Stimulated activated CD4-positive, alpha-beta T cell treated with anti-CD3 and anti-CD28 coated beads, TNF-alpha, amount 100 ng/mL, for 24 hours (primary cell): ENCODE results near the gene TIAM1.

ENCODE experiments used
- DNase-seq, 3 experiments: peaks; one replicate each; pipeline ENCODE4 v3.0.0-alpha.2; 2020; ENCODE audit warnings: low read depth in 3 of 3

TIAM1 gene

DNA sequence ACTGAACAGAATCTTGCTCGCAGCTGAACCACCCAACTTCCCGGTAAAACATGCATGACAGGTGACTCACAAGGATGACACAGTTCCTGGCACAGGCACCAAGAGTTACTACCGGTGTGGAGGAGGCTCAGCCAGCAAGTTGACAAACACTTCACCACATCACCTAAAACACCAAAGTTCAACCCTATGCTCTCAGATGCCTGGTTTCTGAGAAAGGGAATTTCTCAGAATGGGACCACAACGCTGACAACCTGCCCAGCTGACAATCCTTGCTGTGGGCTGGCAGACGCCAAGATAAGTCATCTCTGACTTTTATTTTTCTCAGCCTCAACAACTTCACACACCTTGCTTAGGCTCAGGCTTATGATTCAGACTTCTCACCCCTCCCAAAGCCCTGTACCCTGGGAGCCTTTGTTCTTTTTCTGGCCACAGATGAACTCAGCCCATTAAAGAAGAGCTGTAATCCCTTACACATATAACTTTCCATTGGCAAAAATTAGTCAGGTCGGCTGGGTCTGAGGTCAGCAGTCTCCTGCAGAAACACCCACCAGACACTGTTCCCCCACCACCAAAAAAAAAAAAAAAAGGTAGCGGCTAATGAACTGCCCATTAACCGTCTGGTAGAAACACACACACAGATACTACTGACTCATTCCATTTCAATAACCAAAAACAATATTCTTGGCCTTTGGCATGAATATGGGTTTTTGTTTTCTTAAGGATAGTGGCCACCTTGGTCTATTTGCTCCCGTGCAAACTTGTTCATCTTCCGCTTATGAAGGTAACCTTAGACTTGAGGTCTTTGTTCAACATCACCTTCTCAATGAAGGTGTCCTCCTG, 10.8 kb upstream of the TIAM1 start:
- peak; percentile 58 to 77 (median 71) for DNase-seq

DNA sequence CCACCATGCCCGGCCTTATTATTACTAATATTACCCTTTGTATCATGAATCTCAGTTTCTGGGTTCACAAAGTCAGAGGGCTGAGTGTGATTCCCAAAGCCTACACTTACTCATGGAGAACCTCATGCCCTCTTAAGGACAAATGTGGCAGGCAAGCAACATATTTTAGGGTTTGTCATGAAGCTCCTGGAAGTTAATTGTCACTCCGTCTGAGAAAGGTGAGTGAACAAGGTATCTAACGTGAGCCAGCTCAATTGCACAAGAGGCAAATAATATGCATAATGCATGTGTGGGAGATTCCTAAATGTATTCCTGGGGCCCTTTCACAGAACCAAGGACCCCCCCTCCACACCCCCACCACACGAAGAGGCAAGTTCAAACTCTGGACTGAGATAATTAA, 10.1 kb upstream of the TIAM1 start:
- no peak for DNase-seq

DNA sequence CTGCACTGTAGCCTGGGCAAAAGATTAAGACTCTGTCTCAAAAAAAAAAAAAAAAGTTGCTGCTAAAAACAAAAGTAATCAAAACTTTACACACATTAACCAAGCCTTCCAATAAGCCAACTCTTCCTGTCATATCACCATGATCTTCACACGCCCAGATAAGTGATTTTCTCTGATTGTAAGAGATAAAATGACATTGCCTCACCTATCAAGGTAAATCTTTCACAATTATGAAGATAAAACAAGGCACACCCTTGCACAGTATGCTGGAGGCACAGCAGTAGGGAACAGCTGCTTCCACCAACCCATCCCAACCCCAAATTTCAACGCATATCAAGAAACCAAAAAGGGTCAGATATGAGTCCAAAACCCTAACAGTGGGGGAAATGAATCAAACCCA, 8.8 kb upstream of the TIAM1 start:
- DNase-seq = no peak

DNA sequence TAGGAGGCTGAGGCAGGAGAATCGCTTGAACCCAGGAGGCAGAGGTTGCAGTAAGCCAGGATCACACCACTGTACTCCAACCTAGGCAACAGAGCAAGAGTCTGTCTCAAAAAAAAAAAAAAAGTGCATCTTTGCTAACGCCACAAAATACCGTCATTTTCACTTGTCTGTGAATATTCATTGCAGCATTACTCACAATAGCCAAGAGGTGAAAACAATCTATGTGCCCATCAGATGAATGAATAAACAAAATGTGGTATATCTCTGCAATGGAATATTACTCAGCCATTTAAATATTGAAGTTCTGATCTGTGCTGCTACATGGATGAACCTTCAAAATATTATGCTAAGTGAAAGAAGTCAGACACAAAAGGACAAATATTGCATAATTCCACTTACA, 7.9 kb upstream of the TIAM1 start:
- DNase-seq = no peak

DNA sequence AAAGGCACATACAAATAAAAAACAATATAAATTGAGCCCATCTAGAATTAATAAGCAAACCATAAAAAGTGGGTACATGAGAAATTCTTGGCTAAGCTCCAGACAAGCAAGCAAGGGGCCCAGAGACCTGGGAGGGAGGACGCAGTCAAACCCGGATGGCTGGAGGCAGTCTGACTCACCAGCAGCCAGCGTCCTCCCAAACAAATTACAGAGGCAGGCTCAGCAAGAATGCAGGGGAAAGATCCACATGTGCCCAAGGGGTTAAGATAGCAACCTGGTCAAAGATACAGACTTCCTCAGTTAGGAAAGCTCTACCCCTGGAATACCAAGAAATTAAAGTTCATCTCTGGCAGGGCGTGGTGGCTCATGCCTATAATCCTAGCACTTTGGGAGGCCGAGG, 7.4 kb upstream of the TIAM1 start:
- DNase-seq = no peak

DNA sequence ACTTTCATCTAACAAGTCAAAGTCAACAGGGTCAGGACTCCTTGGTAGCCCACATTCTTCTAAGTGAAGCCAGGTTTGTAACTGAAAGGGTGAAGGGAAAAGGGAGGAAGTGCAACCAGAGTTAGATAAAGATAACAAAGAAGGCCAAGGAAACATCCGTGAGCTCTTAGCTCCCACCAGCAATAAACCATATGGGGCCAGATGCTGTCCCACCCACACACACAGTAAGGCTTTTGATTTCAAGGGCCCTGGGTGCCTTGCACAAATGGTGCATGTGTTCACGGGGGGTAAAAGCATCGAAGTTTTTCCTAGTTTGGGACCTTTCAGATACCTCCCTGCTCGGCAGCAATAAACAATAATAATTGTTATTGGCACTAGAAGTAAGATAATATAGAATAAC, 5.1 kb upstream of the TIAM1 start:
- no peak for DNase-seq

DNA sequence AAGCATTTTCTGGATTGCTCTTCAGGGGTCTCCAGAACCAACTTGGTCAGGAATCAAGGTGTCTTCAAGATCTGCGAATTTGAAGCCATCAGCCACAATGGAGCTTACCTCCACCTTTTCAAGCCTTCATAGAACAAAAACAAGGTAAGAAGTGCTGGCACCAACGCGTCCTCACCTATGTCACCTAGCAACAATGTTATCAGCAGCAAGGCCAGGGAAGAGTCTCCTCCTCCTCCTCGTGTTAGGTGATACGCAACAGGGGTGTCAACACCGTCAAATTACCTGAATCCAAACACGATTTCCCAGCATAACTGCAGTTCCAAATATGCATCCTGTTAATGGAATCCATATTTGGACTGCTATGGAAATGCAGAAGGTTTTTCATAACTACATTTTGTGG, 4.1 kb upstream of the TIAM1 start:
- DNase-seq = no peak

DNA sequence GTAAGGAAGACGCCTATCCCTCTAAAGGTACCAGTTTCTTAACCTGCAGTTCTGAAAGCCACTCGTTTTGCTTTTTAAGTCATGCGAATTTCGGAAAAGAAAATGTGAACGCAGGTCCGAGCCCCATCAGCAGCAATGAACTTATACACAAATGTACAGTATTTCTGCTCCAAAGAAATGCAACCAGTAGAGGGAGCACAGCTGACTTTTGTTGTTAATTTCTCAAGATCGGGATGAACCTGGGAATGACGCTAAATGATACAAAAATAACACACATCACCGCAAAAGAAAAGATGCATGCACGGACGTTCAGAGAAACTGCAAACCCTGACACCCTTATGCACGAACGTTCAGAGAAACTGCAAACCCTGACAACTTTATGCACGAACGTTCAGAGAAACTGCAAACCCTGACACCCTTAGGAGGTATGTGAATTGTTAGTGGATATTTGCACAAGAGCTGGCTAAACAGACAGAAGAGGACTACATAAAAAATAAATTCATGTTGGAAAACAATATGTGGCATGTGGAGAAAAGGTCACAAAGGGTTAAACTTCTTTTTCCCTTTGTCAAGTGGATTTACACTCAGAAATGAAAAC, 3.5 kb upstream of the TIAM1 start:
- DNase-seq = no peak

DNA sequence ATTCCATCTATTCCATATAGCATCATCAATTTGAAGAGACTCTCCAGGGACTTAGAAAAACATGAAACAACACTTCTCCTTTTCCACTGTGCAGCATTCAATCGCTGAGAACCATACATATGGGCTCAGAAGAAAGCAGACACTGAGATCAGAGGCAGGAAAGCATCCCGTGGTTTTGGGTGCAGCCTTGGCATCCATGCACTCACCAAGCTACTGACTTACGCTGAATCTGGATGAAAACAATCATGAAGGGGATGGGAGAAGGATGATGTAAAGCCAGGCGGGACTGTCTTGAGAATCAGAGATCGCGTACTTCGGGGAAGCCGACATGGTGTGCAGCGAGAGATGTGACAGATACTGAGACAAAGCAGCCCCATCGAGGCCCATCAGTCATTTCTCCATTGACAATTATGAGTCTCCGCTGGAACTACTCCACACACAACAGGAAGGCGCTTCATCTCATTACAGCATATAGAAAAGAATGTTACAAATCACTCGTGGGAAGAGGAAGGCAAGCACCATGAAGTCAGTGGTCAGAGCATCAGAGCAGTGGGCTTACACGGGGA, 2.3 kb upstream of the TIAM1 start:
- no peak for DNase-seq

DNA sequence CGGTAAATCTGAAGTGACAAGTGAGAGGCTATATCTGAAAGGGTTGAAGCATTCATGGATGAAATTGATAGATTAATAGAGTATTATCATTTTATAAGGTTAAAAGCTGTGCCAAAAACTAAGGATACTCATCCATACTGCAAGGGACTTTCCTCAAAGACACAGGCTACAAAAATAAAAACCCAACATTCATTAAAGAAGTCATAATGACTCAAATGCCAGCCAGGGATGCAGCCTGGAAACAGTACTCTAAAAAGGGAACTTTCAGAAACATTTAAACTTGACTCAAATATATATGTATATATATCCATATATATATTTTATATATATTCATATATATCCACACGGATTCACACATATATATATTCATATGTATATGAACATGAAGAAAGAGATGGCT, 1.1 kb upstream of the TIAM1 start:
- DNase-seq = no peak

DNA sequence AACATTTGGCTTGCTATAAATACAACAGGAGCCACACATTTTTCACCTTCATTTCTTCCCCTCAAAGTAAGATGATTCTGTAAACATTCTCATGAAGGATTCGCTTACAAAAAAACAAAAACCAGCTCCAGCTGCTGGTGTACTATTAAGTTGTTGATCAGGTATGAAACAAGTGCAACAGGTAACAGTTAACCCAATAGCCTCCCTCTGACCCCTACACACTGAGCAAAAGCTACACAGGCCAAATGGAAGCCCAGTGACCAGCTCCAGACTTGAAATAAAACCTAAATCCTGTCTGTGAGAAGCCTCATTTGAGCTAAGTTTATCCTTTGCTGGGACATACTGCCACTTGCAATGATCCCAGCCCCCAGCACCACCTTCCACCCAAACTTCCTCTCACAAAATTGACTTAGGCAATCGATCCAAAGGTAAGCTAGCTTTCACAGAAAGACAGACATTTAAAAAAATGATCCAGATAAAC, 991 bp downstream of the TIAM1 start:
- no peak for DNase-seq

DNA sequence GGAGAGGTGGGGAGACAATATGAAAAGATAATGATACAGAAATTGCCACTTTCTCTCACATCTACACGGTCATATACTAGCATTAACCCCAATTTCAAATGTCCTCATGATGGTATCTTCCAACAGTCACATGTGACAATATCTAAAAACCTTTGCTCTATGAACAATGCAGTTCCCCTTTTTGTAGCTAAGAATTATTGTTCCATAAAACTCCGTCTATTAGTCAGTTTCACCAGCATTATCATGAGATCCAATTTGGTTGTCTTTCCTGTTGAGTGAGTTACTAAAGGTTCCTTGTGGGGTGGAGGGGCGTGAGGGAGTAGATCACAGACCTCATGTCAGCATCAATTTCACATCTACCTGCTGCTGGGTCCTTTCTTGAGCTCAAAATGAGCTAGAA, 1.7 kb downstream of the TIAM1 start:
- no peak for DNase-seq

DNA sequence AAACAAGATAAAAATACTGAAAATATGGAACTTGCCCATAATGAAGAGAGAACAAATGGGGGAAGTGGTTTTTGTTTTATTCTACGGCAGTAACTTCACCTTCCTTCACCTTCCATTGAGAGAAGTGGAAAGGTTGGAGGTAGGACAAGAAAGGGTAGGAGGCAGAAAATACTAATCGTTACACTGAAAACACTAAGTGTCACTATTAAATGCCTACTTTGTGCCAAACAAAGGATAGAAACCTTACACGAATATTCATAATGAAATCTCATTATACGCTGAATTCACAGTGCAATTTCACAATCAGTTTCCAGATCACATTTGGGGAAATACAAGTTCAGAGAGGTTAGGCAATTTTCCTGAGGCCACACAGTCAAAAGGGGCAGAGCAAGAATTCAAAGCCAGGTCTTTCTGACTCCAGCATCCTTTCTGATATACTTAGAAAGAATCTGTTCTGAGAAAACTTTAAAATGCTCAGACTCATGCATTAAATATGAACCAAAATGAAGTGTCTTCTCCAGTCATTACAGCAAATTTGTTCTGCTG, 3.0 kb downstream of the TIAM1 start:
- no peak for DNase-seq

DNA sequence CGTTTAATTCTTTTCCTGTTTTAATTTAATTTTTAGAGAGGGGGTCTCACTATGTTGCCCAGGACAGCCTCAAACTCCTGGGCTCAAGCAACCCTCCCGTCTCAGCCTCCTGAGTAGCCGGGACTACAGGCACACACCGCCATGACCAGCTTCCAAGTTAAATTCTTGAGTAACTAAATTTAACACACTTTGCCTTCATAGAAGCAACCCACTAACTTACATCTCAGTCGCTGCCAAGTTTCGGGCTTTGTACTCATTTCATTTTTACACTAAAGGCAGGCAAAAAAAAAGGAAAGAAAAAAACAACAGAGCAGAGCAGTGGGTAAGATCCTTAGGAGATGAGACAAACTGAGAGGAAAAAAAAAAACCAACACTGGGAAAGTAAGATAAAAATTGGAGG, 3.5 kb downstream of the TIAM1 start:
- DNase-seq = no peak

DNA sequence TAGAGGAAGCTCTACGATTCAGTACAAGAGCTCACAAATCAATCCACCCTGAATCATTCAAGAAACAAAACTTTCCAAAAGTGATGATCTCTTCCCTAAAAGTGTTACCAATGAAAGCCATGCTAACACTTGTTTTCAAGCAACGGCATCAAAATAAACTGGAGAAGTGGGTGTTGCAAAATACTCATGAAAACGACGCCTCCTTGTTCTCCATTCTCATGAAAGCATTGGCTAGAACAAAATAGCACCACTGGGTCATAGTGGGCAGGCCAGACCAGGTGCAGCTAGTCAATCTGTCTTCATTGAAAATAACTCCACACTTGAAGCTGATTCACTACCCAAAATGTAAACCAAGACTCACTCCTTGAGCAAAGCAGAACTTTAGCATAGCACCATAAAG, 4.3 kb downstream of the TIAM1 start:
- no peak for DNase-seq

DNA sequence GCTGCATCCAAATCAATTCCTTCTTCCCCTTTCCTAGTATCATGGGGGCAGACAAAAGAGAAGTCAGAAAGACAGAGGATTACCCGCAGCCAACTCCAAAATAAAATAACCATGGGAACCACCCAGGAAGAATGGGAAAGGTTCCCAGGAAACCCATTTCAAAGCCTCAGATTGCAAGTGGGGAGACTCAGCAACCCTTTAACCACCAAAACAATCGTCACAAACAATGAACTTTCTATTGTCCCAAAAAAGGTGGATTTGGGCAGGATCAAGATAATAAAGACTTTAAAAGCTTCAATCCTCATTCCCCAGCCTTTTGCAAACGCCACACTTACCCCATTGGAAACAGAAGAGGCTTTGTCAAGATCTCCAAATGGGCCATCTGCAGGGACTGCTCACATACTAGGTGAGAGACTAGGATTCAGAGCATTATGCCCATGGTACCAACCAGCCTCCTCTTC, 5.1 kb downstream of the TIAM1 start:
- no peak for DNase-seq

DNA sequence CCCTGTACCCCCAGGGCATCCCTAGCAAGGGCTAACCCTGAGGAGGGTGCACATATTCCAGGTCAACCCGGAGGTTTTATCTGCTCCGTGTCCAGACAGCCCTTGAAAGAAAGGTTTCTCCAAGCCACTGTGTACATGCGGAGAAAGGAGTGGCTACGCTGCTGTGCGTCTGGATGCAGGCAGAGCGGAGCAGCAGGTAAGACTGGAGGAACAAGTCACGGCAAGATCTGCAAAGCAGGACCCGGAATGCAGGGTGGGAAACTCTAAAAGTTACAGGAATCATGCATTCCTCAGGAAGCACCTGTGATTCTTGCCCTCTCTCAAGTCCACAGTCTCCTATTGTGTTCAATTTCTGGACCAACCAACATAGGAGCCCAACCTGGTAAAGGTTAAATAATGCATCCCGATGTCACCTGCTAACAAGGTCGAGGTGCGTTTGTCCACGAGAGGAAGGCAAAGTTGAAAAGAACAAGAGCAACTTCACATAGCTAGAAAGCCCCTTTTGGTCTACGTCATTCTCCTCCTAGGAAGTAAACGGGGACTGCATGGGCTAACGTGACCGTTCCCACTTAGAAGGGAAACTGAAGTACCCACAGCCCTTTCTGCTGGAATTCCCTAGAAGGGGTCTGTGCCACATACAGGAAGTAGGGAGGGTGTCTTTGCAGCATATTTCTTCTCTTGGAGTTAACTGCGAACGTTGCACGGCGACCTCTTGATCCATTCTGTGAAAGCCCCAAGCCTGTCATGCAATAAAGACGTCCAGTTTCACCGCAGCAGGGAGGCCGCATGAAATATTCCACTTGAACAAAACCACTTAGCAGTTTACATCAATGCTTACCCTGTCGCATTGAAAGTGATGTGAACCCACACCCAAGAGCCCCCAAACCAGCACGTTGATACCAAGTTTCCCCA, 5.8 kb downstream of the TIAM1 start:
- DNase-seq = no peak

DNA sequence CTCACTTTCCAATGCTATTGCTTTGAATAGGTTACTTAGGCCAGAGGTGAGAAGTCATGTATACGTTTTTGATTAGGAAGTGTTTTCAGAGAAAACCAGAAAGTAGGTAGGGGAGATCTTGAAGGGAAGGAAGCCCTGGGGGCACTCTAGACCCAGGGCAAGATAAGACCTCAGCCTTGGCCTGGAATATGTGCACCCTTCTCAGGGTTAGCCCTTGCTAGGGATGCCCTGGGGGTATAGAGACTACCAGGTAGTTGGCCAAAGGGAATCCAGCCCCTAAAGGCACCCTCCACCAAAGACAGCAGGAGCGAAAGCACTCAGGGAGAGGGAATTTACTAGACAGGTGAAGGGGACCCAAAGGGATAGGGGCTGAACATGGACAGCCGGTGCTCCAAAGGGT, 7.0 kb downstream of the TIAM1 start:
- DNase-seq = no peak

DNA sequence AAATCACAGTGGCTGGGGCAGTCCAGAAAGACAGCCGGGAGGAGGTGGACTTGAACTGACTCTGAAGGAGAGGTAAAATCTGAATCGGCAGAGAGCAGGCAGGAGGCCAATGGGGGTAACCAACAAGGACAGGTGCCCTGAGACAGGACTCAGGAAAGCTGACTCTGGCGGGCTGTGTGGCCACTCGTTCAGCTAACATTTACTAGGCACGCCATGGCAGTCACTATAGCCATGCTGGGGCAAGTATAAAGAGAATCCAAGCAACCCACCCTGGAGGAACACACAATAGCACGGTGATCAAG, 7.4 kb downstream of the TIAM1 start:
- no peak for DNase-seq

DNA sequence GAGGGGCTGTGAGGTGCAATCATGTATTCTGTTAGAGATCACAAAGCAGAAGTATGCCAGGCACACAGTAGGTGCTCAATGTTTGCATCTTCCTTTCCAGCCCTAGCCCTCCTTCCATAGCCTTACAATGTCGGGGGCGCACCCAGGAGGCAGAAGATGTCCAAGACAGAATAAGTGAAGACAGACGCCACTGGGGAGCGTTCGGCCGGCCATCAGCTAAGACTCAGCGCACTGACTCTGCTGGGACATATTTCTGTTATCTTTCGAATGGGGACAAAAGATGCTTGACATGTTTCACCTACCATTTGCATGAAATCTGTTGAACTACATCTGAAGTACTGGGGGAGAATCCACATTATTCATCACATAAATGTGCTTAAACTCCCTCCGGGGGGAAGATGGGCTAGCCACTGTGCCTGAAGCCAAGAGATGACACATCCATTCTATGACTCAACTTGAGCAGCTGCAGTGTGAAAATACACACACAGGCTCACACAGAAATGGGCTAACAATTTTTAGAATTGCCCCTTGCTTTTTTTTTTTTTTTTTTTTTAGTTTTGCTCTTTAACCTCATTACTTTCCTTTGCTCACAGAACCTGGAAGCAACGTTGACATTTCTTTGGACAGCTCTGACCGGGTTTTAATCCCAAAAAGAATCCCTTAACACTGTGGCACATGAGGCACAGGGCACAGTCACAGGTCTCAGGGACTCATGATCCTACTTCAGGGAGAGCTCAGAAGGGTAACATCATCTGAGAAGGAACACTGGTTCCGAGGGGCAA, 7.9 kb downstream of the TIAM1 start:
- DNase-seq = peak in 1 of 3 experiments; percentile 27

DNA sequence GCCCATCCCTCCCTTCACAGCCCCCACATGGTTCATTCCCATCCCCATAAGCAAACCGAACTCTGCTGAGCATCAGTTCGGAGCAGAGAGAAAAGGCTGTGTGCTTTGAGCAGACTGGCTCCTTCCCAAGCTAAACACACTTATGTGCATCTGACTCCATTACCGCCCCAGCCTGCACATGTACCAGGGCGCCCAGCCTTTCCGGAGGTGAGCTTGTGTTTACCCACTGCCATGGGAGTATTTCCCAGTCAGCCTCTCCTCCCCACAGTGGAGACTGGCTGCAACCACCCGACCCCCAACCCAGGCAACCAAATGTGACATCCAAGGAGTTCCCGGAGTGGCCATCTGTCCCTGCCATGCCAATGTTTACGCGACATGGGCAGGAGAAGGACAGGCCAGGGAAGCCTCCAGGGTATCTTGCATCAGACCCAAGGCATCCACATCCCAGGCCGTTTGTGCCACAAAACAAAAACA, 9.4 kb downstream of the TIAM1 start:
- DNase-seq = no peak
